HEK293 (cell line): ENCODE measurements around the gene RASAL2.

ENCODE experiments used
- CTCF ChIA-PET: fragments of 350-600 bp; formaldehyde crosslinking; extraction: SDS; loops from one replicate; lab custom pipeline; 2021; ENCODE audit warnings: antibody characterized with exemption; lab: Yijun Ruan, JAX
- POLR2A ChIA-PET: fragments of 300-600 bp; formaldehyde crosslinking; extraction: SDS; loops from one replicate; lab custom pipeline; 2020; ENCODE audit warnings: antibody characterized with exemption, inconsistent platforms; lab: Yijun Ruan, JAX
- H3K27ac ChIP-seq: fragments of 200-500 bp; sonication (Bioruptor generic); 2 replicates; pipeline ENCODE4 v1.5.1; 2014; ENCODE audit warnings: low read depth, low read length, control low read depth, inconsistent platforms; ENCODE audit errors: extremely low read depth
- H3K36me3 ChIP-seq, 2 experiments: fragments of 200-500 bp in 1 of 2; sonication (Bioruptor generic) in 1 of 2; 1 replicate in 1 of 2; 2 replicates in 1 of 2; pipeline ENCODE4 v1.5.1; 2014 to 2017; ENCODE audit warnings: inconsistent platforms in 2 of 2, low read length in 2 of 2; ENCODE audit not compliant: control insufficient read depth in 2 of 2, insufficient read depth in 1 of 2
- H3K4me1 ChIP-seq: fragments of 200-500 bp; sonication (Bioruptor generic); 2 replicates; pipeline ENCODE4 v1.5.1; 2014; ENCODE audit warnings: mild to moderate bottlenecking, low read length, inconsistent platforms; ENCODE audit not compliant: control insufficient read depth, insufficient read depth
- H3K4me3 ChIP-seq: 2 replicates; pipeline ENCODE4 v1.5.1; 2011; ENCODE audit warnings: low read depth, mild to moderate bottlenecking, control low read depth, low read length, moderate library complexity
- H3K9me3 ChIP-seq: fragments of 200-500 bp; sonication (Bioruptor generic); 2 replicates; pipeline ENCODE4 v1.5.1; 2014; ENCODE audit warnings: low read depth, low read length, inconsistent platforms; ENCODE audit not compliant: control insufficient read depth, insufficient read depth
- GLI2 ChIP-seq: fragments of 450-650 bp; formaldehyde crosslinking; IDR thresholded peaks from 2 replicates; pipeline ENCODE4; 2017; ENCODE audit warnings: missing biosample characterization, missing genetic modification characterization, low read depth, borderline replicate concordance
- IKZF3 ChIP-seq: fragments of 450-650 bp; IDR thresholded peaks from 2 replicates; pipeline ENCODE4 v1.5.0; 2018; ENCODE audit warnings: missing biosample characterization, mild to moderate bottlenecking, missing genetic modification characterization, moderate library complexity
- KLF10 ChIP-seq: fragments of 450-650 bp; IDR thresholded peaks from 2 replicates; pipeline ENCODE4 v1.5.1; 2018; ENCODE audit warnings: missing biosample characterization, mild to moderate bottlenecking, missing genetic modification characterization
- MEIS1 ChIP-seq: sonication (generic); formaldehyde crosslinking; IDR thresholded peaks from 2 replicates; pipeline ENCODE4 v1.8.1; 2022; ENCODE audit warnings: missing genetic modification reagents, mild to moderate bottlenecking, borderline replicate concordance
- REPIN1 ChIP-seq: fragments of 450-650 bp; formaldehyde crosslinking; IDR thresholded peaks from 2 replicates; pipeline ENCODE4 v1.5.1; 2017; ENCODE audit warnings: missing biosample characterization, missing genetic modification characterization, low read depth
- SCRT1 ChIP-seq: fragments of 450-650 bp; formaldehyde crosslinking; IDR thresholded peaks from 2 replicates; pipeline ENCODE4 v1.5.1; 2016; ENCODE audit warnings: missing biosample characterization, missing genetic modification characterization, borderline replicate concordance
- SP7 ChIP-seq: fragments of 450-650 bp; formaldehyde crosslinking; IDR thresholded peaks from 2 replicates; pipeline ENCODE4 v1.5.1; 2016; ENCODE audit warnings: missing biosample characterization, missing genetic modification characterization
- ZBTB21 ChIP-seq: fragments of 450-650 bp; formaldehyde crosslinking; IDR thresholded peaks from 2 replicates; pipeline ENCODE4 v1.5.1; 2017; ENCODE audit warnings: missing biosample characterization, missing genetic modification characterization
- ZIC2 ChIP-seq: fragments of 450-650 bp; formaldehyde crosslinking; IDR thresholded peaks from 2 replicates; pipeline ENCODE4 v1.5.1; 2016; ENCODE audit warnings: missing biosample characterization, missing genetic modification characterization
- ZNF132 ChIP-seq: fragments of 450-650 bp; formaldehyde crosslinking; IDR thresholded peaks from 2 replicates; pipeline ENCODE4 v1.5.1; 2017; ENCODE audit warnings: missing biosample characterization, missing genetic modification characterization, borderline replicate concordance
- ZNF133 ChIP-seq: fragments of 450-650 bp; formaldehyde crosslinking; IDR thresholded peaks from 2 replicates; pipeline ENCODE4 v1.5.1; 2016; ENCODE audit warnings: missing biosample characterization, missing genetic modification characterization
- ZNF169 ChIP-seq: fragments of 450-650 bp; formaldehyde crosslinking; IDR thresholded peaks from 2 replicates; pipeline ENCODE4 v1.5.1; 2016; ENCODE audit warnings: missing biosample characterization, missing genetic modification characterization
- ZNF19 ChIP-seq: fragments of 450-650 bp; formaldehyde crosslinking; IDR thresholded peaks from 2 replicates; pipeline ENCODE4; 2016; ENCODE audit warnings: missing biosample characterization, missing genetic modification characterization, low read depth
- ZNF211 ChIP-seq: fragments of 450-650 bp; formaldehyde crosslinking; IDR thresholded peaks from 2 replicates; pipeline ENCODE4 v1.5.1; 2016; ENCODE audit warnings: low read depth, missing biosample characterization, missing genetic modification characterization
- ZNF248 ChIP-seq: fragments of 450-650 bp; formaldehyde crosslinking; IDR thresholded peaks from 2 replicates; pipeline ENCODE4 v1.5.1; 2017; ENCODE audit warnings: missing biosample characterization, missing genetic modification characterization
- ZNF266 ChIP-seq: fragments of 450-650 bp; formaldehyde crosslinking; IDR thresholded peaks from 2 replicates; pipeline ENCODE4 v1.5.1; 2016; ENCODE audit warnings: missing biosample characterization, missing genetic modification characterization, low read depth
- ZNF292 ChIP-seq: fragments of 450-650 bp; formaldehyde crosslinking; IDR thresholded peaks from 2 replicates; pipeline ENCODE4 v1.5.1; 2016; ENCODE audit warnings: low read depth, missing biosample characterization, missing genetic modification characterization, borderline replicate concordance
- ZNF514 ChIP-seq: fragments of 450-650 bp; formaldehyde crosslinking; IDR thresholded peaks from 2 replicates; pipeline ENCODE4 v1.5.1; 2016; ENCODE audit warnings: missing biosample characterization, missing genetic modification characterization
- ZNF529 ChIP-seq: fragments of 450-650 bp; formaldehyde crosslinking; IDR thresholded peaks from 2 replicates; pipeline ENCODE4 v1.5.1; 2017; ENCODE audit warnings: missing genetic modification characterization, missing biosample characterization; ENCODE audit not compliant: insufficient replicate concordance
- ZNF555 ChIP-seq: fragments of 450-650 bp; formaldehyde crosslinking; conservative IDR thresholded peaks from 2 replicates; pipeline ENCODE4 v1.5.1; 2017; ENCODE audit warnings: missing biosample characterization, mild to moderate bottlenecking, missing genetic modification characterization, inconsistent platforms
- ZNF624 ChIP-seq: fragments of 450-650 bp; formaldehyde crosslinking; IDR thresholded peaks from 2 replicates; pipeline ENCODE4 v1.5.1; 2017; ENCODE audit warnings: missing biosample characterization, missing genetic modification characterization
- ZNF626 ChIP-seq: fragments of 450-650 bp; sonication (Bioruptor Pico); formaldehyde crosslinking; IDR thresholded peaks from 2 replicates; pipeline ENCODE4 v1.5.1; 2018; ENCODE audit warnings: missing biosample characterization, missing genetic modification characterization, inconsistent platforms
- ZNF629 ChIP-seq: fragments of 450-650 bp; formaldehyde crosslinking; IDR thresholded peaks from 2 replicates; pipeline ENCODE4 v1.5.1; 2017; ENCODE audit warnings: missing biosample characterization, missing genetic modification characterization
- ZNF654 ChIP-seq: fragments of 450-650 bp; formaldehyde crosslinking; IDR thresholded peaks from 2 replicates; pipeline ENCODE4 v1.5.1; 2016; ENCODE audit warnings: low read depth, missing biosample characterization, missing genetic modification characterization
- TF ChIP-seq, protein P1 (sequence below): fragments of 450-650 bp; formaldehyde crosslinking; IDR thresholded peaks from 2 replicates; pipeline ENCODE4 v1.5.1; 2016; ENCODE audit warnings: missing biosample characterization, missing genetic modification characterization, low read depth
- TF ChIP-seq, protein P2 (sequence below): fragments of 450-650 bp; formaldehyde crosslinking; IDR thresholded peaks from 2 replicates; pipeline ENCODE4 v1.5.1; 2016; ENCODE audit warnings: missing biosample characterization, missing genetic modification characterization
- TF ChIP-seq, protein P3 (sequence below): fragments of 450-650 bp; formaldehyde crosslinking; IDR thresholded peaks from 2 replicates; pipeline ENCODE4 v1.5.1; 2016; ENCODE audit warnings: missing biosample characterization, missing genetic modification characterization
- TF ChIP-seq, protein P4 (sequence below): fragments of 450-650 bp; formaldehyde crosslinking; conservative IDR thresholded peaks from 2 replicates; pipeline ENCODE4 v1.5.1; 2016; ENCODE audit warnings: low read depth, missing biosample characterization, missing genetic modification characterization
- TF ChIP-seq, protein P5 (sequence below): fragments of 450-650 bp; formaldehyde crosslinking; IDR thresholded peaks from 2 replicates; pipeline ENCODE4 v1.5.1; 2016; ENCODE audit warnings: missing biosample characterization, missing genetic modification characterization

The RASAL2 gene

DNA sequence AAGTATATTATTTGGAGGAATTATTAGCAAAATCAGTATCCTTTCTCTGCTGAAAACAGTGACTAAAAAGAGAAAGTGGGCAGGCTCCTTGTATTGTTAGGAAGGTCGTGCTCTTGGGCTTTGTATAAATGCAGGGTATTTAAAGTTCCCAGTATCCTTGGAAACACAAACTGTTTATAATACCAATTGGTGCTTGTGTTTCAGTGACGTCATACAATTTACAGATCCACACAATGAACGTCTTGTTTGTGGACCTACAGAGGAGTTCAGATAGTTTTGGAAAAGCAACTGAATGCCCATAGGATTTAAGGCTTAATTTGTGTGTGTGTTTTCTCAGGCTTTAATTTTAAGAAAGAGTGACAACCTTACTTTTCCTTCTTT lies 168.2 kb downstream of the RASAL2 start:
- no peak overlapping the region for H3K27ac ChIP-seq
- H3K36me3 ChIP-seq, result no peaks in the 10 kb centered on the region
- ChIA-PET POLR2A (no interaction called here), CTCF (no interaction called here)
- peaks cover 11% of the 10 kb centered on the region for H3K4me1 ChIP-seq
- H3K9me3 ChIP-seq, result no peaks in the 10 kb centered on the region
- TF ChIP-seq ZNF629, result peak; percentile 76
- peak; percentile 78 for TF ChIP-seq ZBTB21 (tag by site-specific recombination)
- TF ChIP-seq, protein P1, sequence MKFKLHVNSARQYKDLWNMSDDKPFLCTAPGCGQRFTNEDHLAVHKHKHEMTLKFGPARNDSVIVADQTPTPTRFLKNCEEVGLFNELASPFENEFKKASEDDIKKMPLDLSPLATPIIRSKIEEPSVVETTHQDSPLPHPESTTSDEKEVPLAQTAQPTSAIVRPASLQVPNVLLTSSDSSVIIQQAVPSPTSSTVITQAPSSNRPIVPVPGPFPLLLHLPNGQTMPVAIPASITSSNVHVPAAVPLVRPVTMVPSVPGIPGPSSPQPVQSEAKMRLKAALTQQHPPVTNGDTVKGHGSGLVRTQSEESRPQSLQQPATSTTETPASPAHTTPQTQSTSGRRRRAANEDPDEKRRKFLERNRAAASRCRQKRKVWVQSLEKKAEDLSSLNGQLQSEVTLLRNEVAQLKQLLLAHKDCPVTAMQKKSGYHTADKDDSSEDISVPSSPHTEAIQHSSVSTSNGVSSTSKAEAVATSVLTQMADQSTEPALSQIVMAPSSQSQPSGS, result peak; percentile 97
- 0 out of 2 replicates have a peak, but pooled peaks have one; percentile 27 for TF ChIP-seq SP7 (tag by site-specific recombination)
- no peak for TF ChIP-seq ZNF248
- TF ChIP-seq SCRT1 (tag by site-specific recombination), result no peak
- TF ChIP-seq ZNF654, result no peak
- TF ChIP-seq, protein P2, sequence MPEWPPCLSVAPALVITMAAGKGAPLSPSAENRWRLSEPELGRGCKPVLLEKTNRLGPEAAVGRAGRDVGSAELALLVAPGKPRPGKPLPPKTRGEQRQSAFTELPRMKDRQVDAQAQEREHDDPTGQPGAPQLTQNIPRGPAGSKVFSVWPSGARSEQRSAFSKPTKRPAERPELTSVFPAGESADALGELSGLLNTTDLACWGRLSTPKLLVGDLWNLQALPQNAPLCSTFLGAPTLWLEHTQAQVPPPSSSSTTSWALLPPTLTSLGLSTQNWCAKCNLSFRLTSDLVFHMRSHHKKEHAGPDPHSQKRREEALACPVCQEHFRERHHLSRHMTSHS (tag by site-specific recombination), result no peak
- H3K4me3 ChIP-seq, result no peak overlapping the region

DNA sequence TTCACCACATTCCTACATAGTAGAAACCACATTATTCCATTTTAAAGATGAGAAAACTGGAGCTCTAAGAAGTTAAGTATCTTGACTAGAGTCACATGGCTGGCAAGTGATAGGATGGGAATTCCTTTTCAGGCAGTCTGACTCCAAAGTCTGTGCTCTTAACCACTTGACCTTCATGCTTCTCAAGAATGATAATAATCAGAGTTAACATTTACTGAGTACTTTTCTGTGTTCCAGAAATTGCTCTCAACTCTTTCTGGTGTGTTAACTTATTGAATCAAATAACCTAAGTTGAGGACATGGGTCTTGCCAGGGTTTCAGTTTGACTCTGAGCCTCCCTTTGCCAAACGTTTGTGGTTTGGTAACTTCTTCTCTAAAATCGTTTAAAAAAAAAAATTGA lies 169.4 kb downstream of the RASAL2 start:
- Histone ChIP-seq H3K27ac (no peak overlapping the region), H3K4me3 (no peak overlapping the region), H3K4me1 (peaks cover 11% of the 10 kb centered on the region), H3K36me3 (no peaks in the 10 kb centered on the region), H3K9me3 (no peaks in the 10 kb centered on the region)
- POLR2A ChIA-PET, result no interaction called here
- no peak for TF ChIP-seq ZNF133
- CTCF ChIA-PET, result interaction anchor here (1.0 to 1.2 kb wide), 2 partner anchors 13 to 20 kb away, joined by 3 to 4 read pairs; no protein-coding TSS in a partner anchor

DNA sequence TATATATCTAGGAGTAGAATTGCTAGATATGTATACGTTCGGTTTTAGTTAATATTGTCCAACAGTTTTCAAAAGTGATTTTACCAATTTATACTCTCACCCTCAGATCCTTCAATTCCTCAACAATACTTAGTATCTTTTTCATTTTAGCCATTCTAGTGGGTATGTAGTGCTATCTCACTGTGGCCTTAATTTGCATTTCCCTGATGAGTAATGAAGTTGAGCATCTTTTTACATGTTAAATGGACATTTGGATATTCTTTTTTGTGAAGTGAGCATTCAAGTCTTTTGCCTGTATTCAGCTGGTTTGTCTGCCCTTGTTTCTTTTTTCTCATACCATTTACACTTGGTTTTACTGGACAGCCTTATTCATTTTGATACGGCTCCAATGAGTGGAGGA lies 172.2 kb downstream of the RASAL2 start:
- no peak overlapping the region for H3K27ac ChIP-seq
- no peak overlapping the region for H3K4me3 ChIP-seq

DNA sequence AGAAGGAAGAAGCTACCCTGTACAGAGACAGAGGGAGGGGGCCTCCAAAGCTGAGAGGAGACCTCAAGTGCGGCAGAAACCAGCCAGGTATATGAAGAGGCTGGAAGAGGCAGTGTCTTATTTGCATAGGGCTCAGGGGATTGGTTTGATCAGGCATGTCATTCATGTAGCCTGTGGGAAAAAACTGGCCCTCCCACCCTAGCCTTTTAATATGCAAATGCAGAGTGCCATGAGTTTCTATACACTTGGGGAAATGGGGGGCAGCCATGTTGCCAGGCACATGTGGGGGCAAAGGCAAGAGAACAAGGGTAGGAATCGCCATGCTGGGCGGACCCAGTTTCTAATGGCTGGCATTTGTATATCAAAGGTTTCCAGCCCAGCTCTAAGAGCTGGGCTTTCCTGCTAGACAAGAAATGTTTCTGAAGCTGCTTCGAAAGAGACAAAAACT lies 172.7 kb downstream of the RASAL2 start:
- POLR2A ChIA-PET, result no interaction called here
- Histone ChIP-seq H3K27ac (no peak overlapping the region), H3K36me3 (no peaks in the 10 kb centered on the region), H3K9me3 (no peaks in the 10 kb centered on the region), H3K4me1 (peaks cover 11% of the 10 kb centered on the region), H3K4me3 (no peak overlapping the region)
- CTCF ChIA-PET, result no interaction called here
- TF ChIP-seq REPIN1 (tag by site-specific recombination) (no peak), KLF10 (tag by site-specific recombination) (no peak), ZNF248 (no peak), ZNF292 (no peak)
- TF ChIP-seq, protein P3, sequence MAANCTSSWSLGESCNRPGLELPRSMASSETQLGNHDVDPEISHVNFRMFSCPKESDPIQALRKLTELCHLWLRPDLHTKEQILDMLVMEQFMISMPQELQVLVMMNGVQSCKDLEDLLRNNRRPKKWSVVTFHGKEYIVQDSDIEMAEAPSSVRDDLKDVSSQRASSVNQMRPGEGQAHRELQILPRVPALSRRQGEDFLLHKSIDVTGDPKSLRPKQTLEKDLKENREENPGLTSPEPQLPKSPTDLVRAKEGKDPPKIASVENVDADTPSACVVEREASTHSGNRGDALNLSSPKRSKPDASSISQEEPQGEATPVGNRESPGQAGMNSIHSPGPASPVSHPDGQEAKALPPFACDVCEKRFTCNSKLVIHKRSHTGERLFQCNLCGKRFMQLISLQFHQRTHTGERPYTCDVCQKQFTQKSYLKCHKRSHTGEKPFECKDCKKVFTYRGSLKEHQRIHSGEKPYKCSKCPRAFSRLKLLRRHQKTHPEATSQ (tag by site-specific recombination), result no peak
- TF ChIP-seq, protein P4, sequence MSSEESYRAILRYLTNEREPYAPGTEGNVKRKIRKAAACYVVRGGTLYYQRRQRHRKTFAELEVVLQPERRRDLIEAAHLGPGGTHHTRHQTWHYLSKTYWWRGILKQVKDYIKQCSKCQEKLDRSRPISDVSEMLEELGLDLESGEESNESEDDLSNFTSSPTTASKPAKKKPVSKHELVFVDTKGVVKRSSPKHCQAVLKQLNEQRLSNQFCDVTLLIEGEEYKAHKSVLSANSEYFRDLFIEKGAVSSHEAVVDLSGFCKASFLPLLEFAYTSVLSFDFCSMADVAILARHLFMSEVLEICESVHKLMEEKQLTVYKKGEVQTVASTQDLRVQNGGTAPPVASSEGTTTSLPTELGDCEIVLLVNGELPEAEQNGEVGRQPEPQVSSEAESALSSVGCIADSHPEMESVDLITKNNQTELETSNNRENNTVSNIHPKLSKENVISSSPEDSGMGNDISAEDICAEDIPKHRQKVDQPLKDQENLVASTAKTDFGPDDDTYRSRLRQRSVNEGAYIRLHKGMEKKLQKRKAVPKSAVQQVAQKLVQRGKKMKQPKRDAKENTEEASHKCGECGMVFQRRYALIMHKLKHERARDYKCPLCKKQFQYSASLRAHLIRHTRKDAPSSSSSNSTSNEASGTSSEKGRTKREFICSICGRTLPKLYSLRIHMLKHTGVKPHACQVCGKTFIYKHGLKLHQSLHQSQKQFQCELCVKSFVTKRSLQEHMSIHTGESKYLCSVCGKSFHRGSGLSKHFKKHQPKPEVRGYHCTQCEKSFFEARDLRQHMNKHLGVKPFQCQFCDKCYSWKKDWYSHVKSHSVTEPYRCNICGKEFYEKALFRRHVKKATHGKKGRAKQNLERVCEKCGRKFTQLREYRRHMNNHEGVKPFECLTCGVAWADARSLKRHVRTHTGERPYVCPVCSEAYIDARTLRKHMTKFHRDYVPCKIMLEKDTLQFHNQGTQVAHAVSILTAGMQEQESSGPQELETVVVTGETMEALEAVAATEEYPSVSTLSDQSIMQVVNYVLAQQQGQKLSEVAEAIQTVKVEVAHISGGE, result no peak

More for the DNA sequence above, 172.2 kb downstream of the RASAL2 start:
- POLR2A ChIA-PET, result no interaction called here
- CTCF ChIA-PET, result no interaction called here
- Histone ChIP-seq H3K4me1 (peaks cover 11% of the 10 kb centered on the region), H3K36me3 (no peaks in the 10 kb centered on the region), H3K9me3 (no peaks in the 10 kb centered on the region)
- no peak for TF ChIP-seq ZNF169 (tag by site-specific recombination)
- TF ChIP-seq, protein P5, sequence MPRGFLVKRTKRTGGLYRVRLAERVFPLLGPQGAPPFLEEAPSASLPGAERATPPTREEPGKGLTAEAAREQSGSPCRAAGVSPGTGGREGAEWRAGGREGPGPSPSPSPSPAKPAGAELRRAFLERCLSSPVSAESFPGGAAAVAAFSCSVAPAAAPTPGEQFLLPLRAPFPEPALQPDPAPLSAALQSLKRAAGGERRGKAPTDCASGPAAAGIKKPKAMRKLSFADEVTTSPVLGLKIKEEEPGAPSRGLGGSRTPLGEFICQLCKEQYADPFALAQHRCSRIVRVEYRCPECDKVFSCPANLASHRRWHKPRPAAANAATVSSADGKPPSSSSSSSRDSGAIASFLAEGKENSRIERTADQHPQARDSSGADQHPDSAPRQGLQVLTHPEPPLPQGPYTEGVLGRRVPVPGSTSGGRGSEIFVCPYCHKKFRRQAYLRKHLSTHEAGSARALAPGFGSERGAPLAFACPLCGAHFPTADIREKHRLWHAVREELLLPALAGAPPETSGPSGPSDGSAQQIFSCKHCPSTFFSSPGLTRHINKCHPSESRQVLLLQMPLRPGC, result no peak
- TF ChIP-seq IKZF3 (tag by site-specific recombination), result no peak
- TF ChIP-seq ZNF529, result no peak
- no peak for TF ChIP-seq ZNF19 (tag by site-specific recombination)
- no peak for TF ChIP-seq ZNF626 (tag by site-specific recombination)
- TF ChIP-seq ZNF132 (tag by site-specific recombination), result no peak
- no peak for TF ChIP-seq MEIS1
- TF ChIP-seq ZIC2 (tag by site-specific recombination), result no peak
- TF ChIP-seq ZNF266 (tag by site-specific recombination), result no peak
- no peak for TF ChIP-seq ZNF211 (tag by site-specific recombination)
- no peak for TF ChIP-seq ZNF624
- no peak for TF ChIP-seq ZNF555 (tag by site-specific recombination)
- TF ChIP-seq GLI2 (tag by site-specific recombination), result no peak
- no peak for TF ChIP-seq ZNF514 (tag by site-specific recombination)
